ENCODE results near the gene VIM. TPM values are rescaled to one million over a fixed set of nuclear protein-coding genes. Genes with fewer than 3 reads are reported as not detected.

The VIM gene
- total RNA-seq, 1 donor from 2014 or later, result 5,277 TPM

GRCh38 chr10:17237915-17238444 lies 9.9 kb downstream of the VIM start:
- no peak for DNase-seq (ENCODE audit: low read depth)
- Histone ChIP-seq H3K27me3 (ENCODE audit: control insufficient read depth, insufficient read depth, low read length) (no peaks in the 10 kb centered on the region), H3K36me3 (ENCODE audit: control insufficient read depth, insufficient read depth, low read length) (peaks cover 6% of the 10 kb centered on the region), H3K4me3 (ENCODE audit: low read depth, low read length) (no peak overlapping the region)
- TF ChIP-seq CTCF (IDR thresholded peaks at IDR 0.05; ENCODE audit: insufficient read depth, low read length, poor library complexity, severe bottlenecking), result no peak

- H3K27me3 ChIP-seq (ENCODE audit: control insufficient read depth, insufficient read depth, low read length), result no peaks in the 10 kb centered on the region
- H3K36me3 ChIP-seq (ENCODE audit: control insufficient read depth, insufficient read depth, low read length), result peaks cover 6% of the 10 kb centered on the region
- no peak for TF ChIP-seq CTCF (IDR thresholded peaks at IDR 0.05; ENCODE audit: insufficient read depth, low read length, poor library complexity, severe bottlenecking)
- H3K4me3 ChIP-seq (ENCODE audit: low read depth, low read length), result no peak overlapping the region
- no peak for DNase-seq (ENCODE audit: low read depth)
Measured at GRCh38 chr10:17238445-17239291, 10.6 kb downstream of the VIM start.

GRCh38 chr10:17239345-17240085 lies 11.5 kb downstream of the VIM start:
- no peak for DNase-seq (ENCODE audit: low read depth)
- H3K4me3 ChIP-seq (ENCODE audit: low read depth, low read length), result no peak overlapping the region
- peaks cover 4% of the 10 kb centered on the region for H3K36me3 ChIP-seq (ENCODE audit: control insufficient read depth, insufficient read depth, low read length)
- TF ChIP-seq CTCF (IDR thresholded peaks at IDR 0.05; ENCODE audit: insufficient read depth, low read length, poor library complexity, severe bottlenecking), result no peak
- H3K27me3 ChIP-seq (ENCODE audit: control insufficient read depth, insufficient read depth, low read length), result no peaks in the 10 kb centered on the region

- Histone ChIP-seq H3K36me3 (ENCODE audit: control insufficient read depth, insufficient read depth, low read length) (peaks cover 2% of the 10 kb centered on the region), H3K4me3 (ENCODE audit: low read depth, low read length) (no peak overlapping the region), H3K27me3 (ENCODE audit: control insufficient read depth, insufficient read depth, low read length) (no peaks in the 10 kb centered on the region)
- no peak for TF ChIP-seq CTCF (IDR thresholded peaks at IDR 0.05; ENCODE audit: insufficient read depth, low read length, poor library complexity, severe bottlenecking)
- no peak for DNase-seq (ENCODE audit: low read depth)
Measured at GRCh38 chr10:17240096-17240495, 12.1 kb downstream of the VIM start.

GRCh38 chr10:17240616-17241015 lies 12.6 kb downstream of the VIM start:
- no peak overlapping the region for H3K4me3 ChIP-seq (ENCODE audit: low read depth, low read length)
- H3K27me3 ChIP-seq (ENCODE audit: control insufficient read depth, insufficient read depth, low read length), result no peaks in the 10 kb centered on the region
- no peak for DNase-seq (ENCODE audit: low read depth)
- H3K36me3 ChIP-seq (ENCODE audit: control insufficient read depth, insufficient read depth, low read length), result no peaks in the 10 kb centered on the region
- TF ChIP-seq CTCF (IDR thresholded peaks at IDR 0.05; ENCODE audit: insufficient read depth, low read length, poor library complexity, severe bottlenecking), result no peak
